Measurements from ENCODE around the gene OGDH.

The OGDH gene

DNA sequence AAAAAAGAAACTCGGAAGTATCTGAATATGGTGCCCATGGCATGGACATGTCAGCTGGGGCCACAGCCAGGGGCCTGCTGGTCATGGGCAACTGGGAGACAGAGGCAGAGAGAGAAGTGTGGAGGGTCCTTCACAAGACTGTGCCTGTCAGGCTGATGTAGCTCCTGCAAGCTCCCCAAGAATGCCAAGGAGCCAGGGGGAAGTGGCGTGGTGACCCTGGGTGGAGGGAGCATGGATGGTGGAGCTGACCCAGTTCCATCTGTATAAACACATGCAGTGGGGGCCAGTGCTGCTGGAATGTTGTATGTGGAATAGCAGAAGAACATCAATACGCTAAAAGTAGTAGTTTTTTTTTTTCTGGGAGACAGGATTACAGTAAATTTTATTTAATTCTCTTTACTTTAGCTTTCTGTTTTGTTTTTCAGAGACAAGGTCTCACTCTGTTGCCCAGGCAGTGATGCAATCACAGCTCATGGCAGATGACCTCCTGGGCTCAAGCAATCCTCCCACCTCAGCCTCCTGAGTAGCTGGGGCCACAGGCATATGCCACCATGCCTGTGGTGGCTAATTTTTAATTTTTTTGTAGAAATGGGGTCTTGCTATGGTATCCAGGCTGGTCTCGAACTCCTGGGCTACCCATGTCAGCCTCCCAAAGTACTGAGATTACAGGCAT, 131.8 kb downstream of the OGDH start:
- TF ChIP-seq SUZ12 (IDR thresholded peaks at IDR 0.05; ENCODE audit: extremely low read depth, insufficient read depth, insufficient read length): no peak
- TF ChIP-seq YY1 (IDR thresholded peaks at IDR 0.05; ENCODE audit: insufficient read depth, insufficient read length): no peak
- TF ChIP-seq ZNF274 (IDR thresholded peaks at IDR 0.05; ENCODE audit: low read depth, low read length): no peak
- Histone ChIP-seq H3K36me3 (ENCODE audit: insufficient read depth, insufficient read length, low read length) (no peaks in the 10 kb centered on the region), H3K4me3 (ENCODE audit: insufficient read length, low read depth) (no peak overlapping the region), H3K9ac (ENCODE audit: insufficient read length, low read depth) (no peak overlapping the region), H3K27me3 (ENCODE audit: insufficient read depth, insufficient read length) (no peaks in the 10 kb centered on the region), H3K9me3 (ENCODE audit: insufficient read depth, low read length) (no peaks in the 10 kb centered on the region), H3K4me1 (ENCODE audit: insufficient read depth, insufficient read length) (peaks cover 6% of the 10 kb centered on the region)
- no peak for DNase-seq (ENCODE audit: low read depth, low spot score)

DNA sequence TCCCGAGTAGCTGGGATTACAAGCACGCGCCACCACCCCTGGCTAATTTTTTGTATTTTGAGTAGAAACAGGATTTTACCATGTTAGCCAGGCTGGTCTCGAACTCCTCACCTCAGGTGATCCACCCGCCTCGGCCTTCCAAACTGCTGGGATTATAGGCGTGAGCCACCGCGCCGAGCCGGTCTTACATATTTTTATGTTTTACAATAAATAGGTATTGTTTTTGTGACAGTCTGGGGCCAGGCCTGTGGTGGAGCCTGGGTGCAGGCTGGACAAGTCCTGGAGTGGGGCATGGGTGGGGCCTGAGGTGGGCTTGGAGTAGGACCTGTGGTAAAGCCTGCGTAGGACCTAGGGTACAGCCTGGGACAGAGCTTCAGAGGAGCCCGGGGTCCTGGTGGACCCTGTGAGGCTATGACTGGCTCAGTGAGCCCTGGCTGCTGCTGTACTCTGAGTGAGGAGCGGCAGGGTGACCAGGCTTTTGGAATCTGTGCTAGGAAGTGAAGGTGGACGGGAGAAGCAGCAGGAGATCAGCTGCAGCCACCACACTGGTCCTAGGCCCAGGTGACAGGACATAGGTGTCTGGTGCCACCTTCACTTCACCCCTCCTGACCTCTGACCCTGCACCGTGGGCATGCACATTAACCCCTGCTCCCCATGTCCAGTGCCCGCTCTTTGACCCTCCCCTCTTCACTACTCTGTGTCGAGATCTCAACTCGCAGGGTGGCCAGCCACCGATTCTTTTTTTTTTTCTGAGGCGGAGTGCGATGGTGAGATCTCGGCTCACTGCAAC, 132.6 kb downstream of the OGDH start:
- Histone ChIP-seq H3K9me3 (ENCODE audit: insufficient read depth, low read length) (no peaks in the 10 kb centered on the region), H3K36me3 (ENCODE audit: insufficient read depth, insufficient read length, low read length) (no peaks in the 10 kb centered on the region), H3K9ac (ENCODE audit: insufficient read length, low read depth) (no peak overlapping the region), H3K27me3 (ENCODE audit: insufficient read depth, insufficient read length) (no peaks in the 10 kb centered on the region), H3K4me3 (ENCODE audit: insufficient read length, low read depth) (no peak overlapping the region), H3K4me1 (ENCODE audit: insufficient read depth, insufficient read length) (peaks cover 6% of the 10 kb centered on the region)
- DNase-seq (ENCODE audit: low read depth, low spot score): no peak
- TF ChIP-seq YY1 (IDR thresholded peaks at IDR 0.05; ENCODE audit: insufficient read depth, insufficient read length): no peak
- no peak for TF ChIP-seq ZNF274 (IDR thresholded peaks at IDR 0.05; ENCODE audit: low read depth, low read length)
- no peak for TF ChIP-seq SUZ12 (IDR thresholded peaks at IDR 0.05; ENCODE audit: extremely low read depth, insufficient read depth, insufficient read length)

DNA sequence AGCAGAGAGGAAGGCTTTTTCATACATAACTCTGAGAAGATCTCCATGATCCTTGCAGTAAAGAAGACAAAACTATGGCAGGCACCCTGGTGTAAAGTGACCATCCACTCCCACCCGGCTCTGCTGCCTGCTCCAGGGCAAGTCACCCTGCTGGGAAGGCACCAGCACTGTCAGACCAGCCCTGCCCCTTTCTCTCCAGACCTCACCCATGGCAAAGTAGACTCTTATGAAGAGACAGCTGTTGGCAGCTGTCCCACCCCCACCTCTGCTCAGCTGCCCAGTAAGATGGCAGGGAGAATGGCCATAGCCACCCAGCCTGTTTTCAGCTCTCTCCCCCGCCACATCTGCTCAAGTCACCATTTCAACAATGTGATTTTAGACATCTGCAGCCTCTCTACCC, 133.6 kb downstream of the OGDH start:
- Histone ChIP-seq H3K27me3 (ENCODE audit: insufficient read depth, insufficient read length) (no peaks in the 10 kb centered on the region), H3K4me1 (ENCODE audit: insufficient read depth, insufficient read length) (peaks cover 6% of the 10 kb centered on the region), H3K4me3 (ENCODE audit: insufficient read length, low read depth) (no peak overlapping the region), H3K36me3 (ENCODE audit: insufficient read depth, insufficient read length, low read length) (no peaks in the 10 kb centered on the region), H3K9me3 (ENCODE audit: insufficient read depth, low read length) (no peaks in the 10 kb centered on the region), H3K9ac (ENCODE audit: insufficient read length, low read depth) (no peak overlapping the region)
- TF ChIP-seq SUZ12 (IDR thresholded peaks at IDR 0.05; ENCODE audit: extremely low read depth, insufficient read depth, insufficient read length) (no peak), YY1 (IDR thresholded peaks at IDR 0.05; ENCODE audit: insufficient read depth, insufficient read length) (no peak), ZNF274 (IDR thresholded peaks at IDR 0.05; ENCODE audit: low read depth, low read length) (no peak)
- no peak for DNase-seq (ENCODE audit: low read depth, low spot score)

DNA sequence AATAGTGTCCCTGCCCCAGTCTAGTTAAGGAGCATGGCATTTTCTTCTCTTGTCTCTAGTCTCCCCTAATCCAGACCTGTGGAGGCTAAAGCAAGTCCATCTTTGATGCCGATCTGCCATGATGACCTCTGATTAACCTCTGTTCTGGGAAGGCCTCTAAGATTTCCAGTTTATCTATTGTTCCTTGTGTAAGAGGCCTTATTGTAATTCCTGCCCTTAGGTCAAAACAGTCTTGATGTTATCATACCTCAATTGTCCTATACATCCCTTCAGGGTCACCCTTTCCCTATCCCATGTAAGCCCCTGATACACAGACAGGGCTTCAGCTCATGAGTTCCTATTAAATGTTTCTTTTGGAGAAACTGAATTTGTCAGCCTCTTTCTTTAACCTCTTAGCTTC, 137.3 kb downstream of the OGDH start:
- H3K36me3 ChIP-seq (ENCODE audit: insufficient read depth, insufficient read length, low read length): no peaks in the 10 kb centered on the region
- no peak overlapping the region for H3K4me3 ChIP-seq (ENCODE audit: insufficient read length, low read depth)
- no peaks in the 10 kb centered on the region for H3K9me3 ChIP-seq (ENCODE audit: insufficient read depth, low read length)
- DNase-seq (ENCODE audit: low read depth, low spot score): no peak
- H3K9ac ChIP-seq (ENCODE audit: insufficient read length, low read depth): no peak overlapping the region
- H3K4me1 ChIP-seq (ENCODE audit: insufficient read depth, insufficient read length): peaks cover 3% of the 10 kb centered on the region
- H3K27me3 ChIP-seq (ENCODE audit: insufficient read depth, insufficient read length): no peaks in the 10 kb centered on the region
- no peak for TF ChIP-seq ZNF274 (IDR thresholded peaks at IDR 0.05; ENCODE audit: low read depth, low read length)
- TF ChIP-seq SUZ12 (IDR thresholded peaks at IDR 0.05; ENCODE audit: extremely low read depth, insufficient read depth, insufficient read length): no peak
- no peak for TF ChIP-seq YY1 (IDR thresholded peaks at IDR 0.05; ENCODE audit: insufficient read depth, insufficient read length)

DNA sequence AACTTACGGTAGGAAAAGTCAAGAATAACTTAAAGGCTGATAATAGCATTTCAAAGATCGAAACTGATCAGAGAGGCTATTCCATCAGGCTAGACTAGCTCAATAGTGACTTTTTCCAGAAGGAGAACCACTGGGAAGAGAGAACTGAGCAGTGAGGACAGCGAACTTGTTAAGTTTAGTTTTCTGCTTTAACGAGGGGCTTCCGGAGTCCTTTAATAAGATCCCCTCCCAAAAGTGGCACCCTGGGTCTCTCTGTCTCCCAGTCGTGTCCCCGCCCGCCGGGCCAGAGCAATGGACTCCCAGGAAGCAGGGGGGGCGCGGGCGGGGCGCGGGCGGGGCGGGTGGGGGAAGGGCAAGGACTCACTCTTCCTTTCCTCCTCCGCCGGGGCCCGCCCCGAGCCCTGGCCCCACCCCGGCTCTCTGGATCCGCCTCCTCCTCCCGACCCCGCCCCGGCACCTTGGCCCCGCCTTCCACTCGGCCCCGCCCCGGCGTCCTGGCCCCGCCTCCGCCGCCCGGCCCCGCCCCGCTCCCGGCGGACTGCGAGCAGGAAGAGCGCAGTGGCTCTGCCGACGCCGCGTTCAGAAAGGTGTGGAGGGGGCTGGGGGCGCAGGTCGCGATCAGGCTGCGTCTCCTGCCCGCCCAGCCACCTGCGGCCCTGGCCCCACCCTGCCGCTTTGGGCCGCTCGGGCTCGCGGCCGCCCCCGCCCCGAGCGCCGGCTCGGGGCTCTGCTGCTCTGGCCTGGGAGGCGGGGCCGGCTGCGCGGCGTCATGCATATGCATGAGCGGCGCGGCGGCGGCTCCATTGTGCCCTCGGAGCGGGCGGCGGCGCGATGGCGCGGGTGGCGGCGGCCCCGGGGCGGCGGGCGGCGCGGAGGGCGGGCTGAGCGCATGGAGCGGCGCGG, 141.9 kb downstream of the OGDH start, which contains the start of gene ZMIZ2:
Gene ZMIZ2, plus strand, starts transcription at position 803 of the 903 bp plus-strand sequence. CDS start 7,403 bp downstream, outside the sequence.
- peaks cover 7% of the 10 kb centered on the region for H3K4me1 ChIP-seq (ENCODE audit: insufficient read depth, insufficient read length)

DNA sequence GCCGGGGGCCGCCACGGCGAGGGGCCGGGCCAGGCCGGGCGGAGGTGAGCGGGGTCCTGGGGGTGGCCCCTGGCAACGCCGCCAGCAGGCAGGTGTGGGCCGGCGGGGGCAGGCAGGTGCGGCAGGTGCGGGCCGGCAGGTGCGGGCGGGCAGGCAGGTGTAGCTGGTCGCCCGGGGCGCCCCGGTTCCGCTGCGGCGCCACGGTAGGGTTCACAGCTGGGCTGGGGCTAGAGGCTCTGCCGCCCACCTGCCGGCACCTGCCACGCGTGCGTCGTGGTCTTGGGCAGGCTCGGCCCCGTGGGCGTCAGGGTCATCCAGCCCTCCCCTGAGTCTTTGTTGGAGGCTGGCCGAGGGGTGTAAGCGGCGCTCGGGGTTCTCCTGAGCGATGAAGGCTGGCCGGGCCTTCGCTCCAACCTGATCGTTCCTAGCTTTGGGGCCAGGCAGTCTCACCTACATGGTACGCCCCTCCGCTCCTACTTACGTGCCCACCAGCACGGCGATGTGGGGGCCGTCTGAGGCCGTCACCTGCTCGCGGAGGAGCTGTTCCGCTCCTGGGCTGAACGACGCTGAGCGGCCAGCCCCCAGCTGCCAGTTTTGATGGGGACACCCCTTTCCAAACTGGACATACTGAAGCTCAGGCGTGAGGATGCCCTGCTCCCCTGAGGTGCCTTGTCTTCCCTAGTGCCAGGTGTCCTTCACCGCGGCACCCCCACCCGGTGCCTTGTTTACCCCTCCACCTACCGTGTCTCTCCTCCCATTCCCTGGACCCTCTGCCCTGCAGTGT, 142.7 kb downstream of the OGDH start:
- peak overlapping the region; percentile 82 for H3K9ac ChIP-seq (ENCODE audit: insufficient read length, low read depth)
- no peaks in the 10 kb centered on the region for H3K9me3 ChIP-seq (ENCODE audit: insufficient read depth, low read length)
- no peak for DNase-seq (ENCODE audit: low read depth, low spot score)
- H3K36me3 ChIP-seq (ENCODE audit: insufficient read depth, insufficient read length, low read length): peaks cover 10% of the 10 kb centered on the region
- peak overlapping the region; percentile 84 for H3K4me3 ChIP-seq (ENCODE audit: insufficient read length, low read depth)
- peaks cover 5% of the 10 kb centered on the region for H3K27me3 ChIP-seq (ENCODE audit: insufficient read depth, insufficient read length)
- TF ChIP-seq YY1 (IDR thresholded peaks at IDR 0.05; ENCODE audit: insufficient read depth, insufficient read length): no peak
- no peak for TF ChIP-seq SUZ12 (IDR thresholded peaks at IDR 0.05; ENCODE audit: extremely low read depth, insufficient read depth, insufficient read length)
- no peak for TF ChIP-seq ZNF274 (IDR thresholded peaks at IDR 0.05; ENCODE audit: low read depth, low read length)
- H3K4me1 ChIP-seq (ENCODE audit: insufficient read depth, insufficient read length): peaks cover 7% of the 10 kb centered on the region

More for the DNA sequence above, 141.9 kb downstream of the OGDH start, which contains the start of gene ZMIZ2:
- peak within 1 kb of the TSS; percentile 82 for H3K9ac ChIP-seq (ENCODE audit: insufficient read length, low read depth)
- TF ChIP-seq SUZ12 (IDR thresholded peaks at IDR 0.05; ENCODE audit: extremely low read depth, insufficient read depth, insufficient read length) (no peak), YY1 (IDR thresholded peaks at IDR 0.05; ENCODE audit: insufficient read depth, insufficient read length) (no peak), ZNF274 (IDR thresholded peaks at IDR 0.05; ENCODE audit: low read depth, low read length) (no peak)
- peak within 1 kb of the TSS; percentile 84 for H3K4me3 ChIP-seq (ENCODE audit: insufficient read length, low read depth)
- peaks cover 5% of the 10 kb centered on the region for H3K27me3 ChIP-seq (ENCODE audit: insufficient read depth, insufficient read length)
- peak; percentile 82 for DNase-seq (ENCODE audit: low read depth, low spot score)
- H3K36me3 ChIP-seq (ENCODE audit: insufficient read depth, insufficient read length, low read length): peaks cover 10% of the 10 kb centered on the region
- H3K9me3 ChIP-seq (ENCODE audit: insufficient read depth, low read length): no peaks in the 10 kb centered on the region

Measured in NT2/D1 (cell line).